HepG2 (cell line): ENCODE results near the gene SHFL. TPM values are rescaled to one million over a fixed set of nuclear protein-coding genes. Genes with fewer than 3 reads are reported as not detected.

ENCODE experiments used
- AHDC1 ChIP-seq: sonication (generic); formaldehyde crosslinking; IDR thresholded peaks from 2 replicates; pipeline ENCODE4 v1.5.1; 2020; ENCODE audit warnings: mild to moderate bottlenecking, missing genetic modification reagents, borderline replicate concordance
- ARNT2 ChIP-seq: sonication (generic); formaldehyde crosslinking; IDR thresholded peaks from 2 replicates; pipeline ENCODE4 v1.8.0; 2022; ENCODE audit warnings: mild to moderate bottlenecking, low read depth, missing genetic modification reagents, moderate library complexity
- FOXP4 ChIP-seq: sonication (generic); formaldehyde crosslinking; IDR thresholded peaks from 2 replicates; pipeline ENCODE4 v1.4.0; 2020; ENCODE audit warnings: missing genetic modification reagents
- MTA3 ChIP-seq: sonication (generic); formaldehyde crosslinking; IDR thresholded peaks from 2 replicates; pipeline ENCODE4 v1.4.0; 2020; ENCODE audit warnings: missing genetic modification reagents
- NPAS2 ChIP-seq: sonication (generic); formaldehyde crosslinking; IDR thresholded peaks from 2 replicates; pipeline ENCODE4 v1.8.0; 2022; ENCODE audit warnings: mild to moderate bottlenecking, missing genetic modification reagents, borderline replicate concordance
- ONECUT2 ChIP-seq: sonication (generic); formaldehyde crosslinking; IDR thresholded peaks from 2 replicates; pipeline ENCODE4 v1.4.0; 2020; ENCODE audit warnings: missing genetic modification reagents
- POLR2AphosphoS5 ChIP-seq: IDR thresholded peaks from 2 replicates; pipeline ENCODE4 v1.6.1; 2012; ENCODE audit warnings: low read depth, low read length
- RELA ChIP-seq: sonication (generic); formaldehyde crosslinking; IDR thresholded peaks from 2 replicates; pipeline ENCODE4 v1.4.0; 2020; ENCODE audit warnings: missing genetic modification reagents
- REPIN1 ChIP-seq: sonication (generic); formaldehyde crosslinking; IDR thresholded peaks from 2 replicates; pipeline ENCODE4 v1.8.0; 2022; ENCODE audit warnings: missing genetic modification reagents, low read depth, mild to moderate bottlenecking, borderline replicate concordance
- RFXANK ChIP-seq: IDR thresholded peaks from 2 replicates; pipeline ENCODE4 v1.6.1; 2016
- RFXAP ChIP-seq: sonication (generic); formaldehyde crosslinking; IDR thresholded peaks from 2 replicates; pipeline ENCODE4 v1.4.0; 2020; ENCODE audit warnings: missing genetic modification reagents, borderline replicate concordance
- SMARCC2 ChIP-seq: fragments of 450-650 bp; IDR thresholded peaks from 2 replicates; pipeline ENCODE4 v1.6.1; 2017; ENCODE audit warnings: antibody characterized with exemption, mild to moderate bottlenecking
- STAT5B ChIP-seq: sonication (generic); formaldehyde crosslinking; IDR thresholded peaks from 2 replicates; pipeline ENCODE4 v1.4.0; 2020; ENCODE audit warnings: missing genetic modification reagents
- SUZ12 ChIP-seq: fragments of 150-350 bp; IDR thresholded peaks from 2 replicates; pipeline ENCODE4 v1.6.1; 2014; ENCODE audit warnings: low read depth, low read length
- YY1 ChIP-seq: IDR thresholded peaks from 2 replicates; pipeline ENCODE4 v1.6.1; 2011; ENCODE audit warnings: low read length, low read depth, moderate library complexity, mild to moderate bottlenecking; ENCODE audit not compliant: insufficient read depth, insufficient replicate concordance
- ZBTB49 ChIP-seq: sonication (generic); formaldehyde crosslinking; IDR thresholded peaks from 2 replicates; pipeline ENCODE4 v1.4.0; 2020; ENCODE audit warnings: missing genetic modification reagents, borderline replicate concordance
- ZFY ChIP-seq: sonication (generic); formaldehyde crosslinking; IDR thresholded peaks from 2 replicates; pipeline ENCODE4 v1.4.0; 2020; ENCODE audit warnings: missing genetic modification reagents
- ZNF264 ChIP-seq: sonication (generic); formaldehyde crosslinking; IDR thresholded peaks from 2 replicates; pipeline ENCODE4 v1.4.0; 2020; ENCODE audit warnings: missing genetic modification reagents
- ZNF652 ChIP-seq: IDR thresholded peaks from 2 replicates; pipeline ENCODE4 v1.6.1; 2016; ENCODE audit warnings: low read depth, borderline replicate concordance
- polyA plus RNA-seq, 8 experiments: library from polyadenylated mRNA; depleted of rRNA in 3 of 8; stranded (reverse) in 7 of 8; unstranded in 1 of 8; fragments of >200 nt; fragmentation: Illumina TruSeq in 4 of 8; extraction: Trizol in 4 of 8; gene quantifications; 2 replicates each; pipeline versions ENCODE4 v1.2.1 to v1.2.3, GENCODE V29; 2011 to 2016; ENCODE audit warnings: low read depth in 4 of 8, missing spikeins in 1 of 8, mixed read lengths in 1 of 8; ENCODE audit not compliant: insufficient read depth in 1 of 8
- total RNA-seq, 5 experiments: library from RNA; depleted of rRNA; stranded (reverse); fragments of >200 nt; fragmentation: Illumina TruSeq; extraction: Trizol; gene quantifications; 2 replicates each; pipeline ENCODE4 v1.2.3, GENCODE V29; 2016; ENCODE audit warnings: low read depth in 1 of 5

Gene SHFL
- total and polyA plus RNA-seq, 2 of the 13 experiments (the other 11 are each of a cell fraction or from before 2014, with no cell fraction given) = 12.3 to 36.4 TPM

GRCh38 chr19:10106100-10106936 is 20.2 kb downstream of the SHFL start, which contains the start of gene PPAN (continued):
- TF ChIP-seq YY1 (peak; percentile 72), SMARCC2 (no peak), STAT5B (no peak), MTA3 (CRISPR knock-in tag) (0 out of 2 replicates have a peak, but pooled peaks have one; percentile 13), NPAS2 (CRISPR knock-in tag) (no peak), ARNT2 (CRISPR knock-in tag) (peak; percentile 95), FOXP4 (CRISPR knock-in tag) (peak; percentile 43; the same call in 1 of the 2 replicates), RELA (no peak), SUZ12 (no peak), REPIN1 (CRISPR knock-in tag) (no peak), AHDC1 (CRISPR knock-in tag) (peak; percentile 46; the same call in 1 of the 2 replicates), ZBTB49 (CRISPR knock-in tag) (no peak), ZNF652 (CRISPR knock-in tag) (no peak), ONECUT2 (CRISPR knock-in tag) (no peak), POLR2AphosphoS5 (peak; percentile 85), ZNF264 (CRISPR knock-in tag) (0 out of 2 replicates have a peak, but pooled peaks have one; percentile 28), ZFY (CRISPR knock-in tag) (peak; percentile 99), RFXAP (CRISPR knock-in tag) (peak; percentile 68; the same call in 1 of the 2 replicates), RFXANK (CRISPR knock-in tag) (no peak)
